HG03457 (cell line): ENCODE measurements around the gene FAF1.

Source experiments
- ATAC-seq: cut with Tn5 transposase; IDR thresholded peaks from one replicate; pipeline ENCODE4 v1.9.1; 2021; ENCODE audit warnings: moderate number of reproducible peaks; ENCODE audit not compliant: unreplicated experiment

FAF1 gene

DNA sequence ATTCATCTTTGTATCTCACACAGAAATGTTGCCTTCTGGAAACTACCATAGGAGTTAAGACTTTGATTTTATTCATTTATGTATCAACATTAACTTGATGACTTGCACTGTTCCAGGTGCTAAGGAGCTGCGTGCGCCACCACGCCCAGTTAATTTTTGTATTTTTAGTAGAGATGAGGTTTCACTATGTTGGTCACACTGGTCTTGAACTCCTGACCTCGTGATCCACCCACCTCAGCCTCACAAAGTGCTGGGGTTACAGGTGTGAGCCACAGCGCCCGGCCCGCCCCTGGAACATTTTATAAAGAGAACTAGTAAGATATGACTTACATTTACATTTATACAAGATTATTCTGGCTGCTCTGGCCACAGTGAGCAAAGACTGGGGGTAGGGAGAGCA, 252.2 kb downstream of the FAF1 start:
- ATAC-seq: no peak

DNA sequence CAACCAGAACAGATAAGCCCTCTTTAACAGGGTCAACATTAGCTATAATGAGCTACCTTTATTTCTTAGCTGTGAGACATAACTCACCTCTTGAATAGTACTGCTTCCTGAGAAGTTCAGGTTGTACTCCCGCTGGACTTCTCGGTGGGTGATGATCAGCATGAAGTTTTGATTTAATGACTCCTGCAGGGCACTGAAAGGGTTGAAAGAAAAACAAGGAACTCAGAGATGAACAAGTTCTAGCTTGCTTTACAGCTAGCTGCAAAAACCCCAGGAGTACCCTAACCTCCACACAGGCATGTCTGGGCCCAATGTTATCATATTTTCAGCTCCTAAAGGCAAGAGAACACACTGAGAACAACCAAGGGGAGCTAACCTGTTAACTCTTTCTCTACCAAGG, 254.4 kb downstream of the FAF1 start:
- no peak for ATAC-seq

DNA sequence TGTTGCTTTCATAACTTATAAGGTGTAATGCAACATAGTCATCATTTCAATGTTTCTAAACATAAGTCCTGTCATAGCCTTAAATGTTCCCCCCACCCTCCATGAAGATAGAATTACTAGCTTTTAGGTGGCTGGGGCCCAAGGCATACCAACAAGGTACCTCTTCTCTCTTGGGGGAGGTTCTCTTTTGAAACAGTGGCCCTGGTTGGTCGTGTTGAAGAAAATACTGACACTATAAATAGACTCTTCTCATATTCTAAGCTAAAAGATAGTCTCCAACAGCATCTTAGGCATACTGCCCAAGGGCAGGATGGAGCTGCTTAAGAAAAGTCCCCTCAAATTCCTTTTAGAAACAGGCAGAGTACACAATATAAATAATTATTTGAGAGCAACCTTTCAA, 255.0 kb downstream of the FAF1 start:
- no peak for ATAC-seq

DNA sequence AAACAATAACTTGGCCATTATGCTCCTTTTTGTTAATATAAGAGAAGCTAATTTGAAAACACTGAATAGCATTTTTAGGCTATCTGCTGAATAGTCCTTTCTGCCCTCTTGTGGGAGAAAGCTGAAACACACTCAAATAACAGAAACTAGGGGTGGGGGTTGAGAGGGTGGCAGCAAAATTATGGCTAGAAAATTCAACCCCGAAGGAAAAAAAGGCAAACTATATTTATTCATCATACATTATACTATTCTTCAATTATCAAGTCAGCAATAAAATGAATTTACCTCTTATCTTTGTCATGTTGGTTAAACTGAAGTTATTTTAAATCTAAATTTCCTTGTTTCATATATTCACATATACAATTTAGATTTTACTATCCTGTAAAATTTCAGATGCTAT, 255.9 kb downstream of the FAF1 start:
- ATAC-seq: no peak

DNA sequence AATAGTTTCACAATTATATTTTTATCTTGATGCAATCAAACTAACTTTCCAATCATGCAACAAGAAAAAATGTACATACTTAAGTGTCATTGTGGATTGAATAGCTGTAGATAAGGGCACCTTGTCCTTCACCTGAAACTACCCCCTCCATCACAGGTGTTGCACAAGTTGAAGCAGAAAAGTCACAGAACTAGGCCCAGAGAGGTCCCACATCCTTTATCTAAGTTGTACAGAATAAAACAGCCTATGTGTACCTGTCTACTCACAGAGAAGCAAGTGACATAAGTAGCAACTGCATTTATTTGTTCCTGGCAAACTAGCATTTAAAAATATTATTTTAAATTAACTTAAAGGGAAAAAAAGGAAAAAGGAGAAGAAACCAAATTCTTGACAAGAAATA, 256.8 kb downstream of the FAF1 start:
- ATAC-seq: no peak

DNA sequence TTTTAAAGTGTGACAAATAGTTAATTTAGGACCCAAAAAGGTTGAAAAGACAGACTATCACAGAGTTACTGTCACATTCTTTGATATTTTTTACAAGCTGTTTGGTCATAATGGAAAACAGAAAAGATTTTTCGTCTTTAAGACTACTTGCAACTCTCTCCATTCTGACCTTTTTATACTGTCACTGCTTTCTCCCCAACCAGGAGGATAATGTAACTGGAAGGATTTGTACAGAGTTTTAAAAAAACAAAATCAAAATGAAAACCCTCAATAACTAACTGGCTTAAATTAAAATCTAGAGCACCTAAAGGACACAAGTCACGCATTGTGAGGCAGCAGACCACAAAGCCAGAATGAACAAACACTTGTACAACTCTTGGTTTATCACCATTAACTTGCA, 257.7 kb downstream of the FAF1 start:
- ATAC-seq: no peak

DNA sequence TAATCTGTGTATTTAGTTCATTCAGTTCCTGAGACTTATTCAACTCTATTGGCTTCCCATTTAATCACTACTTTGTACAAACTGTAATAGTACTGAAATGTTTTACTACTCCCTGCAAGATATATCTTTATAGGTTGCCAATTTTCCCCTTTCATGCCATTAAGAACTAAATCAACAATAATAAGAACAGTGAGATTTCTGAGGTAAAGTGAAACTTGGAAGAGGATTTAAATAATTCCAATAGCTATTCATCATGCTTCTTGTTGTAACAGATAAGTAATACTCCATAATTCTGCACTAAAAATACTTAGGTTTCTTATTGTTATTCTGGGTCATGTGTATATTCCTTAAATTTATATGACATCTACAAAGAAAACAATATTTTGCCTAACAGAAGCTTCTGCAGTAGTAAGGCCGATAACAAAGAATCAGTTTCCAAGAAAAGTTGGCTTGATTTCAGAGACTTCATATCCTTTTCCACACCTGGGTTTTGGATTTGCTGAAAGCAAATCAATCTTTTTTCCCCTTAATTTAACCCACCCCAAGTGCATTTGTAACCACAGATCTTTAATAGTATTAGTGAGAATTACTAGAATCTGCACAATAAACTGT, 258.3 kb downstream of the FAF1 start:
- ATAC-seq: no peak

DNA sequence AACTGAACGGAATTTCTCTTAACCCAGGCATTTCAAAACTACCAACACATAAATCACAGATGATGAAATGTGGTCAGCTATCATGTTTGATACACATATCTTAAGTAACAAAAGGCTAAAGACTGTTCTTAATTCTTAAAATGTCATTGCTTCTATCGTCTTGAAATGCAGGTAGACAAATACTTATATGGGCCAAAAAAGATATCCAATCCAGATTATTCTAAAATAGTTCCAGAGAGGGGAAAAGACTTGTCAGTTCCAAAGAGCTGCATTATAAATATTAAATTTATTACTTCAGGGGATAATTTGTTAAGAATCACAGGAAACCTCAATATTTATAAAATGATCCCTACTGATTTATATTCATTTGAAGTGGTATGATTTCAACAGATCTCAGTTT, 259.4 kb downstream of the FAF1 start:
- ATAC-seq: no peak

DNA sequence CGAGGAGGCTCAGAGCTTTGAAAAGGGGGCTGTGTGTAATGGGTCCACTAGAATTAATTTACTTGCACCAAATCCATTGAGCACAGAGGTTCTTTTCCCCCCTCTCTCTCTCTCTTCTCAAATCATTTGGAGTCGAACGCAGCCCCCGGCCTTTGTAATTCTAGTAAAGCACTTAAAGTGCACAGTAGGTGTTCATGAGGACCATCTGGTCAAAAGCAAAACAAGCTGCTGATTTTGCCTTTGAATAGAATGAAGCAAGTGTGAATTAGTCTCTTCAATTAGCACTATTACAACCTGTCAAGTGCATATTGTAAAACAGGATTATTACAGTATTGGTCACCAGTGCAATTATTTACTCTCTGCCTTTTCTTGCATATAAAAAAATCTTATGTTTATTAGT, 259.9 kb downstream of the FAF1 start:
- no peak for ATAC-seq

DNA sequence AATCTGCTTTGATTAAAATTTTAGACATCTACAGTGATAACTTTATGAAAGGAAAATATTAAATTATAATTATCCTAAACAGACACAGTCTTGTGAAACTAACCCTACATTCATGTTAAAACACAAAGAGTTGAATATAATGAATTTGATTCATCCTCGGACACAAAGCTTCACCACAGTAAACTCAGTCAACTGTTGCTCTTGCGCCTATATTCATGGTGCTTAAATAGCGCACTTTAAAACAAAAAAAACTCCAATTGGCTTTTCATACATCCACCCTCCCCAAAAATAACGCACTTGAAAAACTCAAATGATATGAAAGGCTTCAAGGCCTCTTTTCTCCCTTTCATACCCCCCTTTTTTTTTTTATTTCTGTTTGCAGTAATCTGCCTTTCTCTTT, 260.3 kb downstream of the FAF1 start:
- no peak for ATAC-seq

DNA sequence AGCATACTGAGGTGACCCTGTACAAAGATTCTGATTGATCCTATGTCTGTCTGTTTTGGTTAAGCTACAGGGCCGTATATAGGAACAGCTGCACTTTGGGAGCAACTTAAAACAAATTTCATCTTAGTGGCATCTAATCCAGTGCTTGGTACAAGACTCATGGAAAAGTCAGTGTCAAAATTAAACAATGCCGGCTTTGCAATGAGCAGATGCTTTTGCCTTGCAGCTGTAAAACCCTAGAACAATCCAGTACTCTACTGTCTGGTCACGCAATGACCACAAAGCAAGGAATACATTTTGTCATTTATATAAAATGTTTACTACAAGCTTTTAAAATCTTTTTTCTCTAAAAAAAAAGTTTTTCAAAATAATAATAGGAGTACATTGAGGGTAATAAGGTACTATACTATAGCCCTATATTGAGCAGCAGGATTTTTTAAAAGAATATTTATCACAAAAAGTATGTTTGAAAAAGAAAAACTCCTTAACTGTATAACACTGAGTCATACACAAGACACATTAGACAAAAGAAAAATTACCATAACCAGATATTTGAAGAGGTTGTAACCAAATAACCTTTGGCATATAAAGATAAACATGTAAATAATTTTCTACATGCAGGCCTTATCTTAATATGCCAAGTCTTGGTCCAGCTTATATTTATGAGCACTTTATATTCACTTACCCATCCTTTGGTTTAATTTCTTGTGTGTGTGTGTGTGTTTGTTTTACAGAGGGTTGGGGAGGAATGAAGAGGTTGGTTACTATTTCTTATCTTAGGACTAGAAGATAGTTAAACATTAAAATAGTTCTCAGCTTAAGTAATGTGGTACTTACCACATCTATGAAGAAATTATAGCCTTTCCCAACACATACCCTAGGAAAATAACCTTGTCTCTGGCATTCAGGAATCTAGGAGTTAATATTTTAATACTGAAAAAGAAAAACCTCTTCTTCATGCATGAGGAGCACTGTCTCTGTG, 262.3 kb downstream of the FAF1 start:
- ATAC-seq: no peak

DNA sequence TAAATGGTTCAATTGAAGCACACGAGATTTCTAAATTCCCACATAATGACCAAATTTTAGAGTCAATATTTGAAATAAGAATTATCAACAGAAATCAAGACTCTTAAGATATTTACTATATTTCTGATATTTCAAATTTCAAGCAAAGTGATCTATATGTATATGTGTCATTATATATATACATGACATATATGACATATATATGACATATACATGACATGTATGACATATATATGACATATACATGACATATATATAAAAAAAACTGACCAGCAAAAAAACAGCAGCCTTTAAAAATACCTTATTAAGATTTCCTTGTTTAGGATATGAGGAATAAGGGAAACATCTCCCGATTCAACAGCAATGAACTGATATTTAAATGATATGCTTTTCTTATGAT, 266.2 kb downstream of the FAF1 start:
- no peak for ATAC-seq

DNA sequence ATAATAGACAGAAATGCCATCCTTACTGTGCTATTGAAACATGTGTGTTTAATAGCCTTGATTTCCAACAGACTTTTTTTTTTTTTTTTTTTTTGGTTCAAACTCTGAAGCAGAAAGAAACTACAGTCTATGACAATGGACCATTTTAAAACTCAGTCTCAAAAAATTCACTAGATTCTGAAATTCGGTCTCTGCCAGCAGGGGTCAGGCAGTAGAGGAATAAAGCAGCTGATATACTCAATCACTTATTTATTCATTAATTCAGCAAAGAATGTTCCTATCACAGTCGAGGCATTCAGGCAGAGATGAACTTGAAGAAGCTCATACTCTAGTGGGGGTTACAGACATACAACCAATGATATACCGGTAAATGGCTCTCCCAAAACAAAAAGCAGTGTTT, 275.9 kb downstream of the FAF1 start:
- no peak for ATAC-seq

DNA sequence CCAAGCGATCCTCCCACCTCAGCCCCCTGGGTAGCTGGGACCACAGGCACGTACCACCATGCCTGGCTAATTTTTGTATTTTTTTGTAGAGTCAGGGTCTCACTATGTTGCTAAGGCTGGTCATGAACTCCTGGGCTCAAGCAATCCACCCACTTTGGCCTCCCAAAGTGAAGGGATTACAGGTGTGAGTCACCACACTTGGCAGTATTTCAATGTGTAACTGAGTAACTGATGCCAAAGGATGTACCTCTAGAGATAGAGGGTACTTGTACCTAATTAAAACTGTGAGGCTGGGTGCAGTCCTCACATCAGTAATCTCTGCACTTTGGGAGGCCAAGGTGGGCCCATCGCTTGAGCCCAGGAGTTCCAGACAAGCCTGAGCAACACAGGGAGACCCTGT, 278.1 kb downstream of the FAF1 start:
- no peak for ATAC-seq

DNA sequence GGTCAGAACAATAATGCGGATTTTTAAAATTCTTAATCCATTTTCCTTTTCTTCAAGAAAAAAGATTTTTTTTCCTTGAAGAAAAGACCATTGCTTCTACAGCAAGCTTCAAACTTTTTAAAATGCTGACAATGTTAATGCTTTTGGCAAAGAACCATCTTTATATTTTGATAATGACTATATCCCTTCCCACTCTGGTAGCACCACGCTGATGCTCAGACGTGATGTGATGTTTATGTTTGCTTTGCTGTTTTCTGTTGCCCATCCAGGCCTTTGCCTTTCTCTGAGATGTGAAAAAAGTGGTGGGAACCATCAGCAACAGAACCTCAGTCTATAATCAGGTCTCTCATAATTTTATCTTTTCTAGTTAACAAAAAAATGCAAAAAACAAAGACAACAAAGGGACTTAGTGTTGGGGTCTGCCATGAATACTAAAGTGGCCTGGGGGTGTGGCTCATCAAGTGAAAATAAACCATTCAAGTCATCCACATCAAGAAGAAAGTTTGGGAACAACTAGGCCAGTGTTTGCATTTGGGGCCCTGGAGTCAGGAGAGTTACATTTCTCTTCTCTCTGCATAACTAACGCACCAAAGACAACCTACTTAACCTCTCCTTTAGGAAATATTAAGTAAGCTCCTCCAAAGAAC, 292.2 kb downstream of the FAF1 start:
- ATAC-seq: no peak

DNA sequence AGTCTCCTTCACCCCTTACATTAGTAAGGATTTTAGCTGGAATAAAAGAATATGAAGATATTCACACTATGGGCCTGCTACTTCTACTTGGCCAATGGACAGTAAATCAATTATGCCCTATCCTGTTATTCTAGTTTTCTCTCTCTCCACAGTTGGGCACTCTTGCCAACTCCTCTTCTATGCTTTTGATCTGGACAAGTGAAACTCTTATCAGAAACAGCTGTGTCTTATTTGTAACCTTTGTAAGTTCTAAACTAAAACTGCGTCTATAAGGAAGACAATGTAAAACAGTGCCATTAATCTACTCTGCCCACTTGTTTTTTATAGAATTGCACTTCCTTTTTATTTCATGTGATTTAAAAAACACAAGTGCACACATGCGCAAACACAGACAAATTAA, 292.8 kb downstream of the FAF1 start:
- no peak for ATAC-seq

DNA sequence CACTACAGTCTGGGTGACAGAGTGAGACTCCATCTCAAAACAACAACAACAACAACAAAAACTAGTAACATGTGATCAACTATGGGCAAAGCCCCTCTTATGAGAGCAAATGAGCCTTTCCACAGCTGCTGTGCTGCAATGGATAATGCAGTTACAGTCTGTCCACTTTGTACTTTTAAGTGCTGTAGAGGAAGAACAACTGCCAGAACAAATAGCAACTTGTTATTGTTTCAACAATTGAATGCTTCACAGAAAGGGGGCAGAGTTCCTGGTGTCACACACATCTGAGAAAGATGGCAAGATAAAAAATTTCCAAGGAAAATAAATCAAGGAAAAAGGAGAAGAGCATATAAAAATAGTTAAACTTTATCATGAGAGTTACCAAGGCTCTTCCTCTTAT, 293.2 kb downstream of the FAF1 start:
- ATAC-seq: no peak

DNA sequence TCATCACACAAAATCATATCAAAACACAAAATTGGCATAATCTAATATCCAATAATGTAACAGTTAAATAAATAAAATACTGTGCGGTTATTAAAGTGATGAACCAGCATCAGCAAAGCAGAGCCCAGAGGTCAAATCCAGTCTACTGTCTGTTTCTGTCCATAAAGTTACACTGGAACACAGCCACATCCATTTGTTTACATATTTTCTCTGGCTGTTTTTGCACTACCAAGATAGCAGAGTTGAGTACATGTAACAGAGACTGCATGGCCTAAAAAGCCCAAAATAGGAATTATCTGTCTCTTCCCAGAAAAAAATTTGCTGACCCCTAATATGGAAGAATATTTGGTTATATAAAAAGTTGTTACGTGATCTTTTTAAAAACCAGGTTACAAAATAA, 294.7 kb downstream of the FAF1 start:
- no peak for ATAC-seq

DNA sequence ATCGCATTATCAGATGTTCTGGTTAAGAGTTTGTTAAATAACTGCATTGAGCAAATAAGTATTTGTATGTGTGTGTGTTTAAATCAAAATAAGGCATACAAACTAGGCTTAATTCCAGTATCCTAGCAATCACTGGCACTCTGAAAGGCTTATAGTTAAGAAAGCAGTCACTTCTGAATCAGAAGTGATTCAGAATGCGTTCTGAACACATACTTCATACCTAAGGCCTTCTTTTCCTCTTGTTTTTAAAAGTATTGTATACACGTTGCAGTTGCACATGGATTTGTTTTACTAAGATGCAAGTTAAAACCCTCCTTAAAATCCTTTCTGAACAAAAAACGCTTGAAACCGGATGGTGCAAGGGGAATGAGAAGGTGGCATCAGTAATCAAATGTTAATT, 298.4 kb downstream of the FAF1 start:
- no peak for ATAC-seq

DNA sequence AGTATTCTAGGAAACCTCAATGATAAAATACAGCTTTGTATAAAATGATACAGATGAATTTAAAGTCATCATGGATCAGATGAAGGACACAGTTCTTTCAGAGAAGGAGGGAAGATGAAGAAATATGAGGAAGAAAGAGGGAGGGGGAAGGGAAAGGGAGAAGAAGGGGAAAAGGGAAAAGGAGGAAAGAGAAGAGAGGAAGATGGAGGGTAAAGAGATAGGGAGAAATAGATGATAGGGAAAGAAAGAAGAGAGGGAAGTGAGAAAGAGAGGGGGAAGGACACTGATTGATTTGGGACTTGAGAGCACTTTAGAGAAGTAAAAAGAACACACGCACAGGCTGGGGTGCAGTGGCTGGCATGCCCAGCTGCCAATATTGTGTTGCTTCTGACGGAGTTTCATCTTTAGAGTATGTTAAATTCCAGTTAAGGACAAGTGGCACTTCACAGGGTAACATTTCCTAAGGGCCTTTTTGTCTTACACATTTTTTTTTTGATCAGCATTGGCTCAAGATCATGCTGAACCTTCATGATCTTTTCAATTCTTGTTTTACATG, 300.9 kb downstream of the FAF1 start:
- no peak for ATAC-seq

DNA sequence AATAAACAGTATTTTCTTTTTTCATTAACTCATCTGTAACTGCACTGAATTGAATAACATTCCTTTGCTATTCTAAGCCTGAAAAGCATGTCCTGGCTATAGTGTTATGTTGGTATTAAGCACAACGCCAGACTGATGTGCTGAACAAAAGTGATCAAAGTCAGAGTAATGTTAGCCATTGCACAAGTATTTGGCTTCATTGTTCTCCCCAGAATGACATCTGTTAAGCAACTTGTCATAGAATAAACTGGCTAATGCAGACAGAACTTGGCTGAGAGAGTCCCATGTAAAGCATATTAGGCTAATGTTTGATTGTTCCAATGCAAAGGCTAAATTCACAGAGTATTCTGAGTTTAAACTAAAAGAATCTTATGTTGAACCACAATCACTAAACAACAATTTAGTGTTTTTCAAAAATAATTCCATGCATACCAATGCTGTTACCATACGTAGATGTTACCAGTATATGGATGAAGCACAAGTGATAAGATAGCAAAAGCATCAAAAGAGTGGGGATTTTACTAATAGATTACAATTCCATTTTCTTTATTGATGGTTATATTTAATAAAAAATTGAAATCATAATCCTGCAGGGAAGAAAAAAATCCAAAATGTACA, 301.5 kb downstream of the FAF1 start:
- no peak for ATAC-seq
